DOHH2 (cell line): ENCODE measurements around the gene RYR2.

Source experiments
- H3F3A ChIP-seq: fragments of 200-600 bp; sonication (generic), shearing (Covaris generic); 2 replicates; pipeline ENCODE4 v1.6.0; 2016; ENCODE audit warnings: antibody characterized with exemption, mild to moderate bottlenecking; ENCODE audit not compliant: control insufficient read depth, insufficient read depth
- H3K27ac ChIP-seq: fragments of 200-600 bp; sonication (generic); 2 replicates; pipeline ENCODE4 v1.5.1; 2014; ENCODE audit warnings: low read depth, mild to moderate bottlenecking, low read length, moderate library complexity
- H3K27me3 ChIP-seq: fragments of 200-600 bp; sonication (generic); 2 replicates; pipeline ENCODE4 v1.6.1; 2014; ENCODE audit warnings: mild to moderate bottlenecking, low read length, mixed read lengths; ENCODE audit not compliant: control insufficient read depth
- H3K36me3 ChIP-seq: fragments of 200-600 bp; sonication (generic); 2 replicates; pipeline ENCODE4 v1.6.1; 2014; ENCODE audit warnings: mild to moderate bottlenecking, low read length, moderate library complexity, mixed read lengths; ENCODE audit not compliant: control insufficient read depth
- H3K4me1 ChIP-seq: fragments of 200-600 bp; sonication (generic); 2 replicates; pipeline ENCODE4 v1.6.1; 2014; ENCODE audit warnings: mild to moderate bottlenecking, low read length, mixed read lengths; ENCODE audit not compliant: control insufficient read depth
- H3K4me2 ChIP-seq: fragments of 200-600 bp; sonication (generic); 2 replicates; pipeline ENCODE4 v1.6.0; 2014; ENCODE audit warnings: mild to moderate bottlenecking, low read length, moderate library complexity
- H3K4me3 ChIP-seq: fragments of 200-600 bp; sonication (generic); 2 replicates; pipeline ENCODE4 v1.5.1; 2014; ENCODE audit warnings: mild to moderate bottlenecking, low read length, mixed read lengths
- H3K79me2 ChIP-seq: fragments of 200-600 bp; sonication (generic); 2 replicates; pipeline ENCODE4 v1.6.1; 2014; ENCODE audit warnings: mild to moderate bottlenecking, low read length, mixed read lengths; ENCODE audit not compliant: control insufficient read depth
- H3K9me2 ChIP-seq: fragments of 200-600 bp; sonication (generic); replicated peaks from 2 replicates; pipeline ENCODE4 v1.6.1; 2014; ENCODE audit warnings: mild to moderate bottlenecking, low read length, mixed read lengths; ENCODE audit not compliant: control insufficient read depth
- H3K9me3 ChIP-seq: fragments of 200-600 bp; sonication (generic); 2 replicates; pipeline ENCODE4 v1.6.1; 2014; ENCODE audit warnings: antibody characterized with exemption, low read length, mixed read lengths; ENCODE audit not compliant: control insufficient read depth, insufficient read depth
- H4K20me1 ChIP-seq: fragments of 200-600 bp; sonication (generic); 2 replicates; pipeline ENCODE4 v1.6.0; 2014; ENCODE audit warnings: low read depth, mild to moderate bottlenecking, antibody characterized with exemption, low read length, moderate library complexity; ENCODE audit not compliant: control insufficient read depth, insufficient read depth
- EZH2phosphoT487 ChIP-seq: fragments of 200-600 bp; sonication (generic); IDR thresholded peaks from 2 replicates; pipeline ENCODE4 v1.6.1; 2017; ENCODE audit warnings: borderline replicate concordance, mild to moderate bottlenecking, antibody characterized with exemption, low read length, moderate library complexity, mixed read lengths
- TF ChIP-seq, protein P1 (sequence below): fragments of 200-600 bp; sonication (generic); IDR thresholded peaks from one replicate; pipeline ENCODE4 v1.5.1; 2014; ENCODE audit warnings: antibody characterized with exemption, mild to moderate bottlenecking, low read depth, low read length; ENCODE audit not compliant: poor library complexity, severe bottlenecking

RYR2 gene

DNA sequence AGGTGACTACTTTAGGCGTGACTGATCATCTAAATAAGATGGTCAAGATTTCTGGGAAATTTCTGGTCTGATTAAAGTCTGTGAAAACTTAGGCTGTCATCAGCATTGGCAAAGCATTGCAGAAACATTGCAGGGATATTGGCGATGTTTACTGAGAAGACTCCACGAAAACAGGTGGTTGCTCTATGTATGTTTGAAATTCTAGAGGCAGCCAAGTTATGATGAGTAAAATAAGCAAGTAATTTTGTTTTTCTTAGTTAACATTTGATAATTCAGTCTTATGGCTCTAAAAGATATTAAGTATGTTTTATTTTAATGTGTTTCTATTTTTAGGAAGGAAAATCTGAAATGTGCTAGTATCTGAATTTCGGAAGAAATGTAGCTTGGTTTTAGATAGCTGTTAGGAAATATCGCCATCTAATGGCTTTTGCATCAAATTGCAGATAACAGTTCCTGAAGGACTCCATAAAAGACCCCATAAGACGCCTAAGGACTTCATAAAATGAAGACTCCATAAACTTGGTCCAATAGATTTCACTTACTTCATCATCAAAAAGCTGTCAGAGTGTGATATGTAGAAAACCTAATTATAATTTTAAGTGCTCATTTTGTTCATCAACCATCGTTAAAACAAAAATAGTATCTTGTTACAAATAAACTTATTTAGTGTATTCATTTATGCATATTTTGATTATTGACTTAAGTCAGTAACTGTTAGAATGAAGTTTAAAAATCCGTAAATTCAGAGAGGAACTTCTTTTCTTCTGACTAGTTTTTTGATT lies 344.6 kb downstream of the RYR2 start:
- no peak for TF ChIP-seq EZH2phosphoT487
- TF ChIP-seq, protein P1, sequence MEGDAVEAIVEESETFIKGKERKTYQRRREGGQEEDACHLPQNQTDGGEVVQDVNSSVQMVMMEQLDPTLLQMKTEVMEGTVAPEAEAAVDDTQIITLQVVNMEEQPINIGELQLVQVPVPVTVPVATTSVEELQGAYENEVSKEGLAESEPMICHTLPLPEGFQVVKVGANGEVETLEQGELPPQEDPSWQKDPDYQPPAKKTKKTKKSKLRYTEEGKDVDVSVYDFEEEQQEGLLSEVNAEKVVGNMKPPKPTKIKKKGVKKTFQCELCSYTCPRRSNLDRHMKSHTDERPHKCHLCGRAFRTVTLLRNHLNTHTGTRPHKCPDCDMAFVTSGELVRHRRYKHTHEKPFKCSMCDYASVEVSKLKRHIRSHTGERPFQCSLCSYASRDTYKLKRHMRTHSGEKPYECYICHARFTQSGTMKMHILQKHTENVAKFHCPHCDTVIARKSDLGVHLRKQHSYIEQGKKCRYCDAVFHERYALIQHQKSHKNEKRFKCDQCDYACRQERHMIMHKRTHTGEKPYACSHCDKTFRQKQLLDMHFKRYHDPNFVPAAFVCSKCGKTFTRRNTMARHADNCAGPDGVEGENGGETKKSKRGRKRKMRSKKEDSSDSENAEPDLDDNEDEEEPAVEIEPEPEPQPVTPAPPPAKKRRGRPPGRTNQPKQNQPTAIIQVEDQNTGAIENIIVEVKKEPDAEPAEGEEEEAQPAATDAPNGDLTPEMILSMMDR = peak; percentile 71
- no peak overlapping the region for H3K4me2 ChIP-seq
- no peaks in the 10 kb centered on the region for H3K36me3 ChIP-seq
- no peaks in the 10 kb centered on the region for H4K20me1 ChIP-seq
- H3K9me2 ChIP-seq = no peaks in the 10 kb centered on the region
- H3F3A ChIP-seq = no peaks in the 10 kb centered on the region
- no peak overlapping the region for H3K4me3 ChIP-seq
- H3K79me2 ChIP-seq = no peaks in the 10 kb centered on the region
- H3K9me3 ChIP-seq = no peaks in the 10 kb centered on the region
- H3K27ac ChIP-seq = no peak overlapping the region
- H3K4me1 ChIP-seq = no peaks in the 10 kb centered on the region
- no peaks in the 10 kb centered on the region for H3K27me3 ChIP-seq

DNA sequence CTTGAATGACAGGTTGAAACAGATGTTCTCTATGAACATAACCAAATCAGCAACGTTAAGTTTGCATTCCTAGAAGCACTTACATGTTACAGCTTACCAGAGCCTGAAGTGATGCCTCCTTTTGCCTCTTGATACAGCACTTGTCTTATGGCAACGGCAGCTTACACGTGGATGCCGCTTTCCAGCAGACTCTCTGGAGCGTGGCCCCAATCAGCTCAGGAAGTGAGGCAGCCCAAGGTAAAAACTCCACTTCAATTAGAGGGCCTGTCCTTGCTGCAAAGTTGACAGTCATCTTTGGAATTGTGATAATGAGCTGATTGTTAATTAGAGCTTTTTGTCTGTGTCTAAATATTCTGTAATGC lies 345.1 kb downstream of the RYR2 start:
- TF ChIP-seq, protein P1 = no peak
- no peak for TF ChIP-seq EZH2phosphoT487
- no peaks in the 10 kb centered on the region for H3K9me2 ChIP-seq
- H3K4me2 ChIP-seq = no peak overlapping the region
- no peak overlapping the region for H3K27ac ChIP-seq
- no peaks in the 10 kb centered on the region for H3K27me3 ChIP-seq
- no peaks in the 10 kb centered on the region for H3K36me3 ChIP-seq
- no peaks in the 10 kb centered on the region for H3K9me3 ChIP-seq
- H3F3A ChIP-seq = no peaks in the 10 kb centered on the region
- H3K79me2 ChIP-seq = no peaks in the 10 kb centered on the region
- no peak overlapping the region for H3K4me3 ChIP-seq
- H4K20me1 ChIP-seq = no peaks in the 10 kb centered on the region
- no peaks in the 10 kb centered on the region for H3K4me1 ChIP-seq

DNA sequence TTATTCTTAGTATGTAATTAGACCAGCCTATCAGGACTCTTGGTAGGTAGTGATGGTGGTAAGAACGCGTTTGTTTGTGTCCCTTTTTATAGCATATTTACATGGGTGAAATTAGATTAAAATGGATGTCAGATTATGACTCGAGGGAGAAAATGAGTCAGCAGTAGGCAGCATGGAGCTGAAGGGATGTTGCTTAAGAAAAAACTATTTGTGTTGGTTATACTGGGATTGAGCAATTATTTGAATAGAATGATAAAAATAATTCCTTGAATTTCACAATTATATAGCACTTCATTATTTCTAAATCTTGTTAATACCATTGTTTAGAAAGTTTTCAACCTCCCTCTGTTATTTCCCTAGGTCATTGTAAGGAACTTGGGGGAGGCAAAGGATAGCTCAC lies 348.8 kb downstream of the RYR2 start:
- no peaks in the 10 kb centered on the region for H3K27me3 ChIP-seq
- no peaks in the 10 kb centered on the region for H3K9me3 ChIP-seq
- no peak overlapping the region for H3K27ac ChIP-seq
- no peaks in the 10 kb centered on the region for H3K36me3 ChIP-seq
- H3K79me2 ChIP-seq = no peaks in the 10 kb centered on the region
- no peaks in the 10 kb centered on the region for H3K4me1 ChIP-seq
- no peak overlapping the region for H3K4me2 ChIP-seq
- H3K4me3 ChIP-seq = no peak overlapping the region
- H3K9me2 ChIP-seq = no peaks in the 10 kb centered on the region; the same call in 1 of the 2 replicates
- TF ChIP-seq, protein P1 = no peak
- no peak for TF ChIP-seq EZH2phosphoT487
- no peaks in the 10 kb centered on the region for H4K20me1 ChIP-seq
- no peaks in the 10 kb centered on the region for H3F3A ChIP-seq
